Inflammatory macrophage treated with lipopolysaccharide for 1 hour (primary cell): ENCODE results near the gene UNC119.
"Not testable (repeated sequence)": the region's sequence is repeated elsewhere in the genome, so short reads cannot be mapped to it uniquely, and the experiment has no call there.

ENCODE experiments used
- DNase-seq, 2 donors: peaks; one replicate each; pipeline ENCODE4 v3.0.0-alpha.2; 2020 to 2022

The UNC119 gene

GRCh38 chr17:28540231-28540630 lies 12.2 kb downstream of the UNC119 start:
- DNase-seq, result no peak

GRCh38 chr17:28538296-28538895 lies 14.0 kb downstream of the UNC119 start:
- DNase-seq, result no peak

GRCh38 chr17:28537219-28537610 lies 15.2 kb downstream of the UNC119 start:
- no peak for DNase-seq

- DNase-seq, result no peak
These were observed 15.7 kb downstream of the UNC119 start for GRCh38 chr17:28536532-28537218.

GRCh38 chr17:28534740-28535375 lies 17.6 kb downstream of the UNC119 start:
- no peak for DNase-seq

- DNase-seq, result no peak
These were observed 19.2 kb downstream of the UNC119 start for GRCh38 chr17:28533091-28533807.

GRCh38 chr17:28532050-28532960 lies 20.1 kb downstream of the UNC119 start:
- no peak for DNase-seq

GRCh38 chr17:28530926-28531325 lies 21.5 kb downstream of the UNC119 start:
- no peak for DNase-seq

- no peak for DNase-seq
These were observed 22.2 kb downstream of the UNC119 start for GRCh38 chr17:28530250-28530649.

- DNase-seq, result no peak
These were observed 23.4 kb downstream of the UNC119 start for GRCh38 chr17:28529013-28529400.

GRCh38 chr17:28528327-28529012 lies 24.0 kb downstream of the UNC119 start:
- DNase-seq, result no peak

GRCh38 chr17:28527859-28528258 lies 24.6 kb downstream of the UNC119 start:
- DNase-seq, result no peak

GRCh38 chr17:28527181-28527681 lies 25.2 kb downstream of the UNC119 start:
- DNase-seq, result no peak

- no peak for DNase-seq
These were observed 26.0 kb downstream of the UNC119 start for GRCh38 chr17:28526381-28526780.

- DNase-seq, result no peak
These were observed 27.7 kb downstream of the UNC119 start for GRCh38 chr17:28524476-28525424.

GRCh38 chr17:28523876-28524275 lies 28.5 kb downstream of the UNC119 start:
- DNase-seq, result no peak

- no peak for DNase-seq
These were observed 29.2 kb downstream of the UNC119 start for GRCh38 chr17:28523186-28523585.

- DNase-seq, result not testable (repeated sequence)
These were observed 30.1 kb downstream of the UNC119 start for GRCh38 chr17:28522281-28522680.

- DNase-seq, result no peak
These were observed 30.9 kb downstream of the UNC119 start for GRCh38 chr17:28521311-28522085.

GRCh38 chr17:28520687-28521086 lies 31.7 kb downstream of the UNC119 start:
- no peak for DNase-seq
